GM12878 (cell line): ENCODE data around the gene IL19. TPM values are rescaled to one million over a fixed set of nuclear protein-coding genes. Genes with fewer than 3 reads are reported as not detected.

Source experiments
- BMI1 ChIP-seq: fragments of 450-650 bp; IDR thresholded peaks from 2 replicates; pipeline ENCODE4 v1.6.1; 2016; ENCODE audit warnings: mild to moderate bottlenecking, moderate library complexity, borderline replicate concordance
- CBX5 ChIP-seq: sonication (generic); IDR thresholded peaks from 2 replicates; pipeline ENCODE4 v1.6.1; 2016; ENCODE audit warnings: low read depth, moderate library complexity, mild to moderate bottlenecking, inconsistent platforms
- ESRRA ChIP-seq: IDR thresholded peaks from 2 replicates; pipeline ENCODE4 v1.6.1; 2012; ENCODE audit warnings: mild to moderate bottlenecking, low read length, improper control_type of control experiment
- GABPA ChIP-seq: IDR thresholded peaks from 2 replicates; pipeline ENCODE4 v1.6.1; 2014; ENCODE audit warnings: antibody characterized with exemption, low read depth, mild to moderate bottlenecking, inconsistent platforms
- HCFC1 ChIP-seq: fragments of 150-350 bp; IDR thresholded peaks from 2 replicates; pipeline ENCODE4 v1.6.1; 2014; ENCODE audit warnings: low read length
- HDAC6 ChIP-seq: fragments of 200-600 bp; sonication (generic); IDR thresholded peaks from one replicate; pipeline ENCODE4 v1.8.0; 2017; ENCODE audit warnings: antibody characterized with exemption; ENCODE audit not compliant: unreplicated experiment
- IKZF1 ChIP-seq: fragments of 450-650 bp; conservative IDR thresholded peaks from 2 replicates; pipeline ENCODE4 v1.6.1; 2017; ENCODE audit warnings: antibody characterized with exemption, mild to moderate bottlenecking
- MEF2B ChIP-seq: fragments of 450-650 bp; IDR thresholded peaks from 2 replicates; pipeline ENCODE4 v1.6.1; 2018; ENCODE audit warnings: mild to moderate bottlenecking, moderate library complexity; ENCODE audit not compliant: partially characterized antibody, poor library complexity, severe bottlenecking
- MTA2 ChIP-seq: fragments of 450-650 bp; IDR thresholded peaks from 2 replicates; pipeline ENCODE4 v1.6.1; 2016; ENCODE audit warnings: low read depth, mild to moderate bottlenecking, moderate library complexity
- MXI1 ChIP-seq: fragments of 150-350 bp; IDR thresholded peaks from 2 replicates; pipeline ENCODE4 v1.6.1; 2011; ENCODE audit warnings: low read depth, mild to moderate bottlenecking, inconsistent platforms, low read length, improper control_type of control experiment
- MYC ChIP-seq: IDR thresholded peaks from 2 replicates; pipeline ENCODE4 v1.6.1; 2011; ENCODE audit warnings: mild to moderate bottlenecking, low read length, moderate library complexity, inconsistent platforms; ENCODE audit not compliant: insufficient read depth, insufficient replicate concordance, insufficient read length, severe bottlenecking
- NFYA ChIP-seq: IDR thresholded peaks from 2 replicates; pipeline ENCODE4 v1.6.1; 2011; ENCODE audit warnings: low read depth, mild to moderate bottlenecking, low read length, improper control_type of control experiment, borderline replicate concordance
- NR2C1 ChIP-seq: fragments of 450-650 bp; IDR thresholded peaks from 2 replicates; pipeline ENCODE4 v1.6.1; 2017; ENCODE audit warnings: antibody characterized with exemption, mild to moderate bottlenecking, moderate library complexity
- PML ChIP-seq: IDR thresholded peaks from 2 replicates; pipeline ENCODE4 v1.6.1; 2012; ENCODE audit warnings: low read length, inconsistent platforms
- SREBF1 ChIP-seq: IDR thresholded peaks from 2 replicates; pipeline ENCODE4 v1.6.1; 2012; ENCODE audit warnings: mild to moderate bottlenecking, low read length
- TCF12 ChIP-seq: IDR thresholded peaks from 2 replicates; pipeline ENCODE4 v1.6.1; 2011; ENCODE audit warnings: low read depth, mild to moderate bottlenecking, low read length
- ZNF207 ChIP-seq: fragments of 450-650 bp; IDR thresholded peaks from 2 replicates; pipeline ENCODE4 v1.6.1; 2014; ENCODE audit warnings: antibody characterized with exemption, mild to moderate bottlenecking, borderline replicate concordance
- ZNF274 ChIP-seq: IDR thresholded peaks from one replicate; pipeline ENCODE4 v1.8.0; 2011; ENCODE audit not compliant: insufficient read length, insufficient read depth
- ZZZ3 ChIP-seq: IDR thresholded peaks from 2 replicates; pipeline ENCODE4 v1.6.1; 2011; ENCODE audit warnings: low read depth; ENCODE audit not compliant: control insufficient read depth, insufficient read length
- polyA plus RNA-seq, 11 experiments: library from polyadenylated mRNA; depleted of rRNA in 4 of 11; unstranded in 6 of 11; stranded (reverse) in 5 of 11; fragments of >200 nt; fragmentation: Nextera tagmentation in 4 of 11; fragmentation: Illumina TruSeq in 1 of 11; extraction: Ambion mirVana in 4 of 11; extraction: Trizol in 1 of 11; gene quantifications; 1 replicate in 1 of 11; 2 replicates in 10 of 11; pipeline versions ENCODE4 v1.2.1 to v1.2.3, GENCODE V29; 2011 to 2016; ENCODE audit warnings: inconsistent platforms in 2 of 11, missing spikeins in 2 of 11, low read depth in 1 of 11
- total RNA-seq, 4 experiments: library from RNA; depleted of rRNA in 3 of 4; stranded (reverse); fragments of >200 nt in 3 of 4; fragmentation: Illumina TruSeq in 1 of 4; extraction: Trizol in 1 of 4; gene quantifications; 2 replicates each; pipeline versions ENCODE4 v1.2.1 to v1.2.3, GENCODE V29; 2013 to 2021
- TF ChIP-seq, protein P1 (sequence below), 3 experiments: IDR thresholded peaks in 2 of 3; conservative IDR thresholded peaks in 1 of 3; 2 replicates each; pipeline ENCODE4 v1.5.1; 2011; ENCODE audit warnings: low read depth in 3 of 3, low read length in 3 of 3, mild to moderate bottlenecking in 3 of 3, control low read depth in 2 of 3, moderate library complexity in 2 of 3, inconsistent platforms in 1 of 3, mixed read lengths in 1 of 3; ENCODE audit not compliant: control insufficient read depth in 2 of 3, insufficient read depth in 1 of 3; ENCODE audit errors: extremely low read depth in 1 of 3
- TF ChIP-seq, protein P2 (sequence below): IDR thresholded peaks from 2 replicates; pipeline ENCODE4 v1.6.1; 2012; ENCODE audit warnings: mild to moderate bottlenecking, low read depth, low read length
- TF ChIP-seq, protein P3 (sequence below): IDR thresholded peaks from 2 replicates; pipeline ENCODE4 v1.6.1; 2011; ENCODE audit warnings: low read depth, mild to moderate bottlenecking, low read length, moderate library complexity, borderline replicate concordance; ENCODE audit errors: extremely low read depth

The IL19 gene
- total and polyA plus RNA-seq, 10 of the 15 experiments (the other 5 are each of a cell fraction or from before 2014, with no cell fraction given), result 0.10 to 0.73 (median 0.28) TPM; not detected in 6

GRCh38 chr1:206738370-206739366 lies 31.9 kb upstream of the IL19 start (continued):
- TF ChIP-seq NFYA, result no peak
- TF ChIP-seq, protein P1, sequence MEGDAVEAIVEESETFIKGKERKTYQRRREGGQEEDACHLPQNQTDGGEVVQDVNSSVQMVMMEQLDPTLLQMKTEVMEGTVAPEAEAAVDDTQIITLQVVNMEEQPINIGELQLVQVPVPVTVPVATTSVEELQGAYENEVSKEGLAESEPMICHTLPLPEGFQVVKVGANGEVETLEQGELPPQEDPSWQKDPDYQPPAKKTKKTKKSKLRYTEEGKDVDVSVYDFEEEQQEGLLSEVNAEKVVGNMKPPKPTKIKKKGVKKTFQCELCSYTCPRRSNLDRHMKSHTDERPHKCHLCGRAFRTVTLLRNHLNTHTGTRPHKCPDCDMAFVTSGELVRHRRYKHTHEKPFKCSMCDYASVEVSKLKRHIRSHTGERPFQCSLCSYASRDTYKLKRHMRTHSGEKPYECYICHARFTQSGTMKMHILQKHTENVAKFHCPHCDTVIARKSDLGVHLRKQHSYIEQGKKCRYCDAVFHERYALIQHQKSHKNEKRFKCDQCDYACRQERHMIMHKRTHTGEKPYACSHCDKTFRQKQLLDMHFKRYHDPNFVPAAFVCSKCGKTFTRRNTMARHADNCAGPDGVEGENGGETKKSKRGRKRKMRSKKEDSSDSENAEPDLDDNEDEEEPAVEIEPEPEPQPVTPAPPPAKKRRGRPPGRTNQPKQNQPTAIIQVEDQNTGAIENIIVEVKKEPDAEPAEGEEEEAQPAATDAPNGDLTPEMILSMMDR (IDR thresholded peaks at IDR 0.05 in 2 of 3, conservative IDR thresholded peaks at IDR 0.05 in 1 of 3; ENCODE audit: control insufficient read depth in 2 of 3, extremely low read depth in 1 of 3, insufficient read depth in 1 of 3, low read depth in 3 of 3, low read length in 3 of 3), result peak in 1 of 3 experiments; percentile 34; a peak in 3 of 6 replicates
- TF ChIP-seq ZNF274, result no peak
- no peak for TF ChIP-seq ESRRA
- TF ChIP-seq IKZF1, result 0 out of 2 replicates have a peak, but pooled peaks have one; percentile 19
- TF ChIP-seq MTA2, result no peak
- no peak for TF ChIP-seq HCFC1
- TF ChIP-seq TCF12, result no peak
- TF ChIP-seq NR2C1, result peak; percentile 83
- no peak for TF ChIP-seq HDAC6
- TF ChIP-seq GABPA, result no peak
- TF ChIP-seq MYC, result no peak
- TF ChIP-seq, protein P2, sequence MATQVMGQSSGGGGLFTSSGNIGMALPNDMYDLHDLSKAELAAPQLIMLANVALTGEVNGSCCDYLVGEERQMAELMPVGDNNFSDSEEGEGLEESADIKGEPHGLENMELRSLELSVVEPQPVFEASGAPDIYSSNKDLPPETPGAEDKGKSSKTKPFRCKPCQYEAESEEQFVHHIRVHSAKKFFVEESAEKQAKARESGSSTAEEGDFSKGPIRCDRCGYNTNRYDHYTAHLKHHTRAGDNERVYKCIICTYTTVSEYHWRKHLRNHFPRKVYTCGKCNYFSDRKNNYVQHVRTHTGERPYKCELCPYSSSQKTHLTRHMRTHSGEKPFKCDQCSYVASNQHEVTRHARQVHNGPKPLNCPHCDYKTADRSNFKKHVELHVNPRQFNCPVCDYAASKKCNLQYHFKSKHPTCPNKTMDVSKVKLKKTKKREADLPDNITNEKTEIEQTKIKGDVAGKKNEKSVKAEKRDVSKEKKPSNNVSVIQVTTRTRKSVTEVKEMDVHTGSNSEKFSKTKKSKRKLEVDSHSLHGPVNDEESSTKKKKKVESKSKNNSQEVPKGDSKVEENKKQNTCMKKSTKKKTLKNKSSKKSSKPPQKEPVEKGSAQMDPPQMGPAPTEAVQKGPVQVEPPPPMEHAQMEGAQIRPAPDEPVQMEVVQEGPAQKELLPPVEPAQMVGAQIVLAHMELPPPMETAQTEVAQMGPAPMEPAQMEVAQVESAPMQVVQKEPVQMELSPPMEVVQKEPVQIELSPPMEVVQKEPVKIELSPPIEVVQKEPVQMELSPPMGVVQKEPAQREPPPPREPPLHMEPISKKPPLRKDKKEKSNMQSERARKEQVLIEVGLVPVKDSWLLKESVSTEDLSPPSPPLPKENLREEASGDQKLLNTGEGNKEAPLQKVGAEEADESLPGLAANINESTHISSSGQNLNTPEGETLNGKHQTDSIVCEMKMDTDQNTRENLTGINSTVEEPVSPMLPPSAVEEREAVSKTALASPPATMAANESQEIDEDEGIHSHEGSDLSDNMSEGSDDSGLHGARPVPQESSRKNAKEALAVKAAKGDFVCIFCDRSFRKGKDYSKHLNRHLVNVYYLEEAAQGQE, result no peak
- no peak for TF ChIP-seq ZNF207
- no peak; the same call in 1 of the 2 replicates for TF ChIP-seq PML
- TF ChIP-seq ZZZ3, result no peak
- TF ChIP-seq SREBF1, result no peak
- TF ChIP-seq, protein P3, sequence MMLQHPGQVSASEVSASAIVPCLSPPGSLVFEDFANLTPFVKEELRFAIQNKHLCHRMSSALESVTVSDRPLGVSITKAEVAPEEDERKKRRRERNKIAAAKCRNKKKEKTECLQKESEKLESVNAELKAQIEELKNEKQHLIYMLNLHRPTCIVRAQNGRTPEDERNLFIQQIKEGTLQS, result no peak
- no peak for TF ChIP-seq MEF2B
- no peak for TF ChIP-seq MXI1
- no peak for TF ChIP-seq CBX5
- TF ChIP-seq BMI1, result no peak
